AG09309 (cell line): ENCODE measurements around the gene SIX1.

Experiments used
- DNase-seq: peaks from one replicate; pipeline ENCODE4 v3.0.0-alpha.2; 2010; ENCODE audit warnings: low read depth
- H3K4me3 ChIP-seq: 2 replicates; pipeline ENCODE4 v1.5.1; 2011; ENCODE audit warnings: mild to moderate bottlenecking, low read depth, low read length, moderate library complexity; ENCODE audit not compliant: control insufficient read depth
- CTCF ChIP-seq: IDR thresholded peaks from 2 replicates; pipeline ENCODE4 v1.5.1; 2011; ENCODE audit warnings: mild to moderate bottlenecking, low read depth, low read length, inconsistent platforms; ENCODE audit not compliant: insufficient read depth, control insufficient read depth; ENCODE audit errors: missing control alignments

Gene SIX1

GRCh38 chr14:60596139-60596538, 53.1 kb downstream of the SIX1 start:
- no peak overlapping the region for H3K4me3 ChIP-seq
- TF ChIP-seq CTCF, result no peak
- no peak for DNase-seq

GRCh38 chr14:60594062-60594461, 55.2 kb downstream of the SIX1 start:
- DNase-seq, result no peak
- TF ChIP-seq CTCF, result no peak
- no peak overlapping the region for H3K4me3 ChIP-seq
